K562 (cell line): ENCODE results near the gene SERPING1. TPM values are rescaled to one million over a fixed set of nuclear protein-coding genes. Genes with fewer than 3 reads are reported as not detected.

Source experiments
- BHLHE40 ChIP-seq: IDR thresholded peaks from 2 replicates; pipeline ENCODE4 v1.6.1; 2011; ENCODE audit warnings: low read length, improper control_type of control experiment
- BMI1 ChIP-seq: fragments of 150-350 bp; IDR thresholded peaks from 2 replicates; pipeline ENCODE4 v1.6.1; 2014; ENCODE audit warnings: low read length
- CAMTA2 ChIP-seq: fragments of 250-450 bp; sonication (Bioruptor Pico); conservative IDR thresholded peaks from 2 replicates; pipeline ENCODE4 v1.5.1; 2022
- CHCHD3 ChIP-seq: fragments of 250-450 bp; sonication (Bioruptor Pico); IDR thresholded peaks from 2 replicates; pipeline ENCODE4 v2.1.2; 2022; ENCODE audit warnings: mild to moderate bottlenecking
- GATAD2B ChIP-seq: fragments of 450-650 bp; IDR thresholded peaks from 2 replicates; pipeline ENCODE4 v1.6.1; 2017; ENCODE audit warnings: mild to moderate bottlenecking, borderline replicate concordance
- HES1 ChIP-seq: fragments of 450-650 bp; IDR thresholded peaks from 2 replicates; pipeline ENCODE4 v1.6.1; 2016; ENCODE audit warnings: low read depth, mild to moderate bottlenecking, moderate library complexity
- HINFP ChIP-seq: fragments of 450-650 bp; conservative IDR thresholded peaks from 2 replicates; pipeline ENCODE4 v1.6.1; 2016; ENCODE audit warnings: missing genetic modification characterization, low read depth, mild to moderate bottlenecking, control low read depth, missing compliant biosample characterization
- LEF1 ChIP-seq: fragments of 450-650 bp; IDR thresholded peaks from 2 replicates; pipeline ENCODE4 v1.6.1; 2016; ENCODE audit warnings: mild to moderate bottlenecking
- MAZ ChIP-seq, 2 experiments: fragments of 450-650 bp in 1 of 2; sonication (generic) in 1 of 2; formaldehyde crosslinking; IDR thresholded peaks in 1 of 2; conservative IDR thresholded peaks in 1 of 2; 2 replicates each; pipeline versions ENCODE4 v1.4.0 to v1.5.0; 2020; ENCODE audit warnings: mild to moderate bottlenecking in 1 of 2, missing genetic modification reagents in 1 of 2
- MIER1 ChIP-seq: fragments of 450-650 bp; IDR thresholded peaks from 2 replicates; pipeline ENCODE4 v1.6.1; 2016; ENCODE audit warnings: antibody characterized with exemption, mild to moderate bottlenecking, low read depth
- POLR2A ChIP-seq: fragments of 450-650 bp; conservative IDR thresholded peaks from 2 replicates; pipeline ENCODE4 v1.6.1; 2016
- PRDM10 ChIP-seq: fragments of 450-650 bp; IDR thresholded peaks from 2 replicates; pipeline ENCODE4 v1.6.1; 2018; ENCODE audit not compliant: partially characterized antibody
- PRPF4 ChIP-seq: fragments of 200-400 bp; formaldehyde crosslinking; IDR thresholded peaks from one replicate; pipeline ENCODE4 v1.6.1; 2017; ENCODE audit warnings: low read length, low read depth, mild to moderate bottlenecking; ENCODE audit not compliant: insufficient read depth, poor library complexity, severe bottlenecking
- TBL1XR1 ChIP-seq, 2 experiments: IDR thresholded peaks; 2 replicates each; pipeline ENCODE4 v1.6.1; 2012; ENCODE audit warnings: improper control_type of control experiment in 2 of 2, low read length in 2 of 2, mild to moderate bottlenecking in 1 of 2
- TOE1 ChIP-seq, 2 experiments: fragments of 450-650 bp in 1 of 2; sonication (generic) in 1 of 2; formaldehyde crosslinking in 1 of 2; IDR thresholded peaks; 2 replicates each; pipeline versions ENCODE4 v1.7.1 to v1.8.0; 2016 to 2022; ENCODE audit warnings: borderline replicate concordance in 2 of 2, mild to moderate bottlenecking in 2 of 2, antibody characterized with exemption in 1 of 2, inconsistent platforms in 1 of 2, low read depth in 1 of 2, missing genetic modification reagents in 1 of 2, moderate library complexity in 1 of 2
- ZC3H8 ChIP-seq: fragments of 450-650 bp; IDR thresholded peaks from 2 replicates; pipeline ENCODE4 v1.6.1; 2017
- ZNF277 ChIP-seq: fragments of 250-450 bp; sonication (Bioruptor Pico); IDR thresholded peaks from 2 replicates; pipeline ENCODE4 v1.8.0; 2022; ENCODE audit warnings: inconsistent platforms, mild to moderate bottlenecking, moderate library complexity, borderline replicate concordance
- ZNF316 ChIP-seq: fragments of 450-650 bp; IDR thresholded peaks from 2 replicates; pipeline ENCODE4 v1.6.1; 2016
- ZNF76 ChIP-seq: fragments of 250-450 bp; sonication (Bioruptor Pico); IDR thresholded peaks from 2 replicates; pipeline ENCODE4 v1.4.0; 2020; ENCODE audit warnings: mild to moderate bottlenecking, moderate library complexity, borderline replicate concordance
- polyA plus RNA-seq, 8 experiments: library from polyadenylated mRNA; depleted of rRNA in 4 of 8; stranded (reverse) in 5 of 8; unstranded in 3 of 8; fragments of >200 nt; fragmentation: Nextera tagmentation in 2 of 8; fragmentation: Illumina TruSeq in 1 of 8; extraction: Ambion mirVana in 2 of 8; extraction: Trizol in 1 of 8; gene quantifications; 2 replicates each; pipeline versions ENCODE4 v1.2.1 to v1.2.3, GENCODE V29; 2011 to 2014; ENCODE audit warnings: inconsistent platforms in 1 of 8, missing spikeins in 1 of 8
- total RNA-seq, 7 experiments: library from RNA; depleted of rRNA in 6 of 7; stranded (reverse); fragments of >200 nt in 6 of 7; fragmentation: Illumina TruSeq in 2 of 7; extraction: Trizol in 2 of 7; gene quantifications; 2 replicates each; pipeline versions ENCODE4 v1.2.1 to v1.2.3, GENCODE V29; 2011 to 2021; ENCODE audit warnings: low replicate concordance in 1 of 7

The SERPING1 gene
- total and polyA plus RNA-seq, 9 of the 15 experiments (the other 6 are each of a cell fraction or from before 2014, with no cell fraction given) = 0.10 to 1.00 (median 0.21) TPM; not detected in 2

GRCh38 chr11:57647960-57648800 is 50.7 kb downstream of the SERPING1 start (continued):
- TF ChIP-seq BMI1 (no peak), CAMTA2 (CRISPR knock-in tag) (no peak), ZNF316 (no peak), PRPF4 (no peak), POLR2A (no peak), CHCHD3 (CRISPR knock-in tag) (no peak), MIER1 (no peak), HES1 (peak; percentile 98), ZNF277 (CRISPR knock-in tag) (no peak), GATAD2B (no peak), PRDM10 (no peak), MAZ (CRISPR knock-in tag; conservative IDR thresholded peaks at IDR 0.05 in 1 of 2, IDR thresholded peaks at IDR 0.05 in 1 of 2) (peak; percentile 43 to 59; a peak in 1 of 4 replicates), LEF1 (peak; percentile 80), ZC3H8 (no peak), BHLHE40 (peak; percentile 79), HINFP (tag) (no peak), TOE1 (IDR thresholded peaks at IDR 0.05; ENCODE audit: borderline replicate concordance) (0 out of 2 replicates have a peak, but pooled peaks have one; percentile 17), TOE1 (CRISPR knock-in tag; IDR thresholded peaks at IDR 0.05; ENCODE audit: borderline replicate concordance, low read depth) (no peak), ZNF76 (CRISPR knock-in tag) (0 out of 2 replicates have a peak, but pooled peaks have one; percentile 49), TBL1XR1 (IDR thresholded peaks at IDR 0.05; ENCODE audit: low read length in 2 of 2) (peak; percentile 76 to 91; a peak in 3 of 4 replicates)
